Ishikawa (cell line): ENCODE data around the gene EPB41L2.

Experiments
- CEBPB ChIP-seq: IDR thresholded peaks from 2 replicates; pipeline ENCODE4 v1.6.1; 2012
- CREB1 ChIP-seq: IDR thresholded peaks from 2 replicates; pipeline ENCODE4 v1.6.1; 2012; ENCODE audit warnings: low read depth
- EGR1 ChIP-seq: IDR thresholded peaks from 2 replicates; pipeline ENCODE4 v1.6.1; 2012
- EP300 ChIP-seq: IDR thresholded peaks from 2 replicates; pipeline ENCODE4 v1.6.1; 2012; ENCODE audit warnings: borderline replicate concordance
- FOXM1 ChIP-seq: IDR thresholded peaks from 2 replicates; pipeline ENCODE4 v1.6.1; 2012; ENCODE audit warnings: low read depth, borderline replicate concordance
- NFIC ChIP-seq: IDR thresholded peaks from 2 replicates; pipeline ENCODE4 v1.6.1; 2012
- RAD21 ChIP-seq: IDR thresholded peaks from 2 replicates; pipeline ENCODE4 v1.6.1; 2012; ENCODE audit warnings: low read depth
- REST ChIP-seq: IDR thresholded peaks from 2 replicates; pipeline ENCODE4 v1.6.1; 2012; ENCODE audit warnings: low read depth, mild to moderate bottlenecking
- TAF1 ChIP-seq: IDR thresholded peaks from 2 replicates; pipeline ENCODE4 v1.6.1; 2012; ENCODE audit warnings: low read depth, mild to moderate bottlenecking
- TCF12 ChIP-seq: IDR thresholded peaks from 2 replicates; pipeline ENCODE4 v1.6.1; 2012; ENCODE audit warnings: low read depth
- TEAD4 ChIP-seq: IDR thresholded peaks from 2 replicates; pipeline ENCODE4 v1.6.1; 2012
- USF1 ChIP-seq: IDR thresholded peaks from 2 replicates; pipeline ENCODE4 v1.6.1; 2012
- YY1 ChIP-seq: IDR thresholded peaks from 2 replicates; pipeline ENCODE4 v1.6.1; 2012; ENCODE audit warnings: low read depth
- ZBTB7A ChIP-seq: IDR thresholded peaks from 2 replicates; pipeline ENCODE4 v1.6.1; 2012; ENCODE audit warnings: low read depth
- TF ChIP-seq, protein P1 (sequence below): IDR thresholded peaks from 2 replicates; pipeline ENCODE4 v1.6.1; 2012

Gene EPB41L2

DNA sequence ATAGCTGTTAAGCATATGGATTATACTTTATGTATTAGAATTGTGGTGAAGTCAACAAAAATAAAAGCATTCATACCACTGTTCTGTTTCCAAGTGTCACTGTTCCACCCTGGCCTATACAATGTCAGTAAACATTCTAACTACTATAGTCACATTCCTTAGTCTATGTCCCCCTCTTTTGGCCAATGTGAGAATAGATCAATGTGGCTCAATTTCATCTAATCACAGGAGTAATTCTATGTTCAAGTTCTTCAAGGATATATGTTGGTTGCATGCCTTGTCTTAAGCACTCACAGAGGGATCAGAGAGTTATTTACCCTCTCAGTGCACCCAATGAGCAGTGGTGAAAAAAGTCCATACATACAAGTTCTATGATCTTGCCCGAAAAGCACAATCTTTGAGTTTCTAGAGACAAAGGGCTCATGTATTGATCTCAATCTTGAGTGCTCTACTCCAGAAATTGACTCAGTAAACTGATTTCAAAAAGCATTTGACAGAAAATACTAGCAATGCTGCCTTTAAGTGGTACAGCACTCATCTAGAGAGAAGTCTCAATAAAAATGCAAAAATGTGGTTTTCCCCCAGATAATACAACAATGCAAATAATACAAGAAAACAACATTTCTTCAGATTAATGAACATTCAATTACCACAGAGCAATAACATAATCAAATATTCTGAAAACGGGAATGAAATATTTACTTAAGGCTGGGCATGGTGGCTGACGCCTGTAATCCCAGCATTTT, 219.3 kb downstream of the EPB41L2 start:
- no peak for TF ChIP-seq NFIC
- TF ChIP-seq FOXM1 = no peak
- TF ChIP-seq USF1 = no peak
- TF ChIP-seq, protein P1, sequence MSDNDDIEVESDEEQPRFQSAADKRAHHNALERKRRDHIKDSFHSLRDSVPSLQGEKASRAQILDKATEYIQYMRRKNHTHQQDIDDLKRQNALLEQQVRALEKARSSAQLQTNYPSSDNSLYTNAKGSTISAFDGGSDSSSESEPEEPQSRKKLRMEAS = no peak
- no peak for TF ChIP-seq REST
- no peak for TF ChIP-seq YY1
- TF ChIP-seq ZBTB7A = no peak
- peak; percentile 46; the same call in 1 of the 2 replicates for TF ChIP-seq RAD21

DNA sequence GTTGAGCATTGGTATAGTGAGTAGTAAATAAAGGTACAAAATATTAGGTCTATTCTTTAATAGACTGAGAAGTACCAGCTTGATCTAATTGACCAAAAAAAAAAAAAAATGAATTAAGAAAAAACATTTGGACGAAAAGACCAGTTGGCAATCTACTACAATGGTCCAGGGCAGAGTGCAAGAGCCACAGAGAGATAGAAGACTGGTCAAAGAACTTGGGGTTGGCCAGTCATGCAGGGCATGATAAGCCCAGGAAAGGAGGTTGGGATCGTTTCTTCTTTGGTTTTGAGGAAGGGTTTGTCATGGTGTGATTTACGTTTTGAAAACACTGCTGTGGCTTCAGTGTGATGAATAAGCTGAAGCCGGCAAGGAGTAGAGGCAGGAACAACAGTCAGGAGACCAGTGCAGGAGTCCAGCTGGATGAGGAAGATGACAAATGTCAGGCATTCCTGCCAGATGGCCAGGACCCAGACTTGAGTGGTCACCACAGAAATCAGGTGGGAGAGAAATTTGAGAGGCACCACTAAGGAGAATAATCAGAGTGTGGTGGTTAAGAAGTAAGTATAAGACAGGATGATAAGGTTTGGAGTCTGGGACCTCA, 221.8 kb downstream of the EPB41L2 start:
- TF ChIP-seq ZBTB7A (no peak), CREB1 (no peak), EGR1 (no peak), RAD21 (no peak), REST (no peak), TCF12 (no peak), TEAD4 (no peak), CEBPB (no peak), YY1 (no peak), NFIC (no peak), USF1 (no peak), EP300 (no peak), TAF1 (no peak), FOXM1 (no peak)
- TF ChIP-seq, protein P1 = no peak

DNA sequence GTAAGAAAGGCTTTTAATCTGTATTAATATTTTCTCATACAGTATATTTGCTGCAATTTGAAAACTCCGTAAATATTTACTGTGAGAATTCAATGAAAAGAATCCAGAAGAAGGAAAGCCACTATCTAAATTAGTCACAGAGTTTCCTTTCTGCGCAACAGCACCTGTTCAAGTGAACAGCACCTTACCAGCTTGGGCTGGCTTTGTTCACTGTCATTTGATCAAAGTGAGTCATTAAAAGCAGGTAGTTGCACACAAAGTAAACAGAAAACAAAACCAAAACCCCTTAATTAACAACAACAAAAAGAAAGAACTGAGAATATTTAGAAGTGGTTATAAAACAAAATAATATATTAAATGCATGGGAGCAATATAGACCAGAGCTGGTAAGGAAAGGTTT, 223.0 kb downstream of the EPB41L2 start:
- TF ChIP-seq CREB1 (no peak), EP300 (no peak), NFIC (no peak), TCF12 (no peak), USF1 (no peak), FOXM1 (no peak), REST (no peak), EGR1 (no peak), ZBTB7A (no peak)
- TF ChIP-seq, protein P1 = no peak

DNA sequence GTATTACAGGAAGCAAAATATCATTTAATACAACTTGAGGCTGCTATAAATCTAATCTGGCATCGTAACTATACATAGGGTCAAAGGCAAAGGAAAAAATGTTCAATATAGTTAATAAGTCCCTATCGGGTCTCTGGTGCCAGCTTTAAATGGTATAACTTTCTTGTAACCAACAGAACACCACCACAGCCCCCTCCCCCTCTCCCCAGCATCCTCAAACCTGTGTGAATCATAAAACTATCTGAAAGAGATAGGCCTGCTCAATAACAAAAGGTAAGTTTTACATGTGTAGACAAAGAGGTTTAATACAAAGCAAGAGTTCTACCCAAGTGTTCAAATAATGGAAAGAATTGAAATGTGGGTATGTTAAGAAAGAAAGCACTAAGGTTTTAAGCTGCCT, 223.7 kb downstream of the EPB41L2 start:
- TF ChIP-seq YY1 (no peak), USF1 (no peak), TAF1 (no peak)
